ENCODE data around the gene INPP4A.

Gene INPP4A

DNA sequence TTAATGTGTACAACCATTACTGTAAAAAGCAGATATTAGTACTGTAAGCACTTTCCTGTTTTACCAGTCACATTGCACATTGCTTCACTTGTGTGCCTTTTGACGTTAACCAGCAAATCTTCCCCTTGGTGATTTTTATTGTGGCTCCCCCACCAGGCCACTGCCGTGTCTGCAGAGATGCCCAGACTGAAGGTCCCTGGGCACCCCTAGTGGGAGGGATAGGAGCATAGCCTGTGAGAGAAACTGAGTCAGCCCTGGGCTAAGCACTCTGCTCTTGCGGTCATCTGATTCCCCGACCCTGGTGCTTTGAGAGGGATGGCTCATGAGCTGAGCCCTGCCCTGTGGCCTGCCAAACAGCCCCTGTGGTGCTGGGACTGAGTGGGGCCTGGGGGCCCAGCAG lies 73.4 kb downstream of the INPP4A start:
- DNase-seq: no peak

- no peak for DNase-seq
Measured at GRCh38 chr2:98519156-98519555, 74.5 kb downstream of the INPP4A start.

DNA sequence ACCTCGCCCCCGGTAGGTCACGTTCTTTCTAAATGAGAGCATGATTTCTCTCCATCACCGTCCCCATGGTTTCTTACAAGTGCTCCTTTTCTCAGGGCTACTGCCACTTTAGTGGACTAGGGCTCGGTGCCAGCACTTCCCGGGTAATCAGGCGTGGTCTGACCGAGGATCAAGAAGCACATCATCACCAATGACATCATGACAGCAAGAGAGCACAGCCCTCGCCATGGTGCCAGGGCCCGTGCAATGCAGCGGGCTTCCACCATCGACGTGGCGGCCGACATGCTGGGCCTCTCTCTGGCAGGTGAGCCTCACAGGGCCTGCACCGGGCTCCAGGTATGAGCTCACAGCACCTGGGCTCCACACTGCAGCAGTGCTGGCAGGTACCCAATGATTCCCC lies 75.2 kb downstream of the INPP4A start:
- DNase-seq: no peak

- DNase-seq: no peak
Measured at GRCh38 chr2:98520806-98521205, 76.1 kb downstream of the INPP4A start.

GRCh38 chr2:98521266-98521665 lies 76.6 kb downstream of the INPP4A start:
- no peak for DNase-seq

GRCh38 chr2:98522854-98523253 lies 78.2 kb downstream of the INPP4A start:
- no peak for DNase-seq

DNA sequence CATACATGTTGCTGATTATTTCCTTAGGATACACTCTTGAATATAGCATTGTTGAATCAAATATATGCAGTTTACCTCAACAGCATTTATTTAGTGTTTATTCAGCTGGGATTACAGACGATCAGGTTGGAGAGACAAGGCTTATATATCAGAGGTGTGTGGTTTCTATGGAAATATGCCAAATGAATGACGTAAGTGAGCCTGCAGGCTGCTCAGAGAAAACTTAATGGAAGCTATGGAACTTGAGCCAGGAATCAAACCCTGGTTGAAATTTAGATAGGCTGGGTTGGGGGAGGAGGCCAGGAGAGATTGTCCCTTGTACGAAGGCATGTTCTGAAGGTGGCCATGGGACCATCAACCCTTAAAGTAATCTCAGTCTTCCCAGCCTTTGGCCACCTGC lies 79.5 kb downstream of the INPP4A start:
- no peak for DNase-seq

- DNase-seq: no peak
Measured at GRCh38 chr2:98528349-98528748, 83.7 kb downstream of the INPP4A start.

- no peak for DNase-seq
Measured at GRCh38 chr2:98530114-98530513, 85.5 kb downstream of the INPP4A start.

DNA sequence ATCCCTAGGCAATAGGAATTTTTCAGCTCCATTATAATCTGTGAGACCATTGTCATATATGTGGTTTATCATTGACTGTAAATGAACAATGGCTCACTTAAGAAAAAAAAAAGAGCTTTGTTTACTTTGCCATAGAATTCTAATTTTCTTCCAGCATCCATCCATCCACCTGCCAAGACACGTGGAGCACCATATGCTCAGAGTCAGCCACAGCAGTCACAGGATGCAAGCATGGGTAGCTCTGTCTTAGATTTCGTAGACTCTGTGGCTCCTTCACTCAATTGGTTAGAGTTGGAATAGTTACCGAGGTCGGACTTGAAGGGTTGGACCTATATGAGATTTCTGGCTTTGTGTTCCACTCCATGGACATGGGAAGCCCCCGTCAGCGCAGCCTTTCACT lies 88.1 kb downstream of the INPP4A start:
- peak; percentile 19 for DNase-seq

- DNase-seq: no peak
Measured at GRCh38 chr2:98533547-98533946, 88.9 kb downstream of the INPP4A start.

DNA sequence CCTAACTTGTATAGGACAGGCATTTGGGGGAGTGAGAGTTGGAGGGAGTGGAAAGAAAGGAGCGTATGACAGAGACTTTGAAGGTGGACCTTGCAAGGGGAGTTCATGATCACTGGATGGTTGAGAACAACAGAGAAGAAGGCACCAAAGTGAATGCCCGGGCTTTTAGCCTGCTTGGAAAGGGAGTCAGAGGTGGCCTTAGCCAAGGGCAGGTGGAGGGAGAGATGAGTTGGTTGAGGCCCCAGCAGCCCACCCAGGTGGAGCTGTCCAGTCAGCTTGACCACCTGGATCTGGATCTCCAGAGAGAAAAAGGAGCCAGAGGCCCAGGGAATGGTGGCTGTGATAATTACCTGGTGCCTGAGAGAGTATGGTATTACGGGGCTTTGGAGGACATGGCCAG lies 90.1 kb downstream of the INPP4A start:
- no peak for DNase-seq

DNA sequence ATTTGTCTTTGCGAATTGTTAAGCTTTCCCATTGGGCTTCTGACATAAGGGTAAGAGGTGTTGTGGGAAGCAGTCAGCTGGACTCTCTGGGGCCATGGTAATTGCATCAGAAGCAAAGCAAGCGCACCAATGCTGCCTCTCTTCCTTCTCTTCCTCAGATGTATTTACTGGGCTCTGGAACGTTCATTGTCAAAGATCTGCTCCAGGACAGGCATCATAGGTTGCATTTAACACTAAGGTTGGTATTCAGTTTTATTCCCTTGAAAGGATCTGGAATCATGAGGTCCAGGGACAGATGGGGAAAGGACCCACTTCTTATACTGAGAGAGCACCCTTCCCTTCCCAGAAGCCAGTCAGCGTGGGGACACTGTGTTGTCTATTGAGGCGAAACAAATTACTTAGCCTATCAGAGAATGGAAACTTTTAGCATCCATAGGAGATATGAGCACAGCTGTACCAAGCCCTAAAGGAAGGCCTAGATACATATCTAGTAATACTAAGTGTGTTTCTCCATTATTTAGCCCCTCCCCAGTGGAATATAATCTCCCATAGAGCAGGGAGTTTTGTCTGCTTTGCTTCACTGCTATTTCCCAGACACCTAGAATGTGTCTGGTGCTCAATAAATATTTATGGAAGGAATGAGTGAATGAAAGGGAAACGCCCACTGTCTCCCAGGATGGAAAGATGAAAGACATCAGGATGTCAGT lies 91.5 kb downstream of the INPP4A start:
- no peak for DNase-seq

DNA sequence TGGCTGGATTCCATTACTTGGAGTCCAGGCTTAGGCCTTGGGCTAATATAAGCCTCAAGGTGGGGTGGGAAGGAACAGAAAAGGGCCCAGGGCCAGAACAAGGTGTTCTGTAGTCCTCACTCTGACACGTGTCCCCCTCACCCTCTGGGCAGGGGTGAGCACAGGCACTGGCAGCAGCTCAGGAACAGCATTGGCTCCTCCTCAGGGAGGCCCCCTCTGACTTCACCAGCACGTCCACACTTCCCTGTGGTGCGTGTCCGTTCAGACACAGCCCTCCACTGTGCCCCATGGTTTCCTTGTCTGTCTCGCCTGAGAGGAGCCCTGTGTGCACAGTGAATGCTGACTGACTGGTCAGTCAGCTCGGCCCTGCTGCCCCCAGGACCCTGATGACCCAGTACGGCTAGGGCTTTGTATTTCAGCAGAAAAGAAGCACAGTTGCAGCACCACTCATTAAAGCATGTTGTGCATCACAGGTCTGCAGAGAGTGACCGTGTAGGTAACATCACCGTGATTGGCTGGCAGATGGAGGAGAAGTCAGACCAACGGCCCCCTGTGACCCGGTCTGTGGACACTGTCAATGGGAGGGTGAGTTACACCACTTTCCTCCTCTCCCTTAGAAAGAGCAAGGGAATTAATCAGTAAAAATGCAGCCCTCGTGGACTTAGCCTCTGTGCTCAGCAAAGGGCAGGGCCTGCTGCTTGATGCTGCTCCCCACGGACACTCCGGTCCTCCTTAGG lies 92.9 kb downstream of the INPP4A start:
- DNase-seq: no peak

DNA sequence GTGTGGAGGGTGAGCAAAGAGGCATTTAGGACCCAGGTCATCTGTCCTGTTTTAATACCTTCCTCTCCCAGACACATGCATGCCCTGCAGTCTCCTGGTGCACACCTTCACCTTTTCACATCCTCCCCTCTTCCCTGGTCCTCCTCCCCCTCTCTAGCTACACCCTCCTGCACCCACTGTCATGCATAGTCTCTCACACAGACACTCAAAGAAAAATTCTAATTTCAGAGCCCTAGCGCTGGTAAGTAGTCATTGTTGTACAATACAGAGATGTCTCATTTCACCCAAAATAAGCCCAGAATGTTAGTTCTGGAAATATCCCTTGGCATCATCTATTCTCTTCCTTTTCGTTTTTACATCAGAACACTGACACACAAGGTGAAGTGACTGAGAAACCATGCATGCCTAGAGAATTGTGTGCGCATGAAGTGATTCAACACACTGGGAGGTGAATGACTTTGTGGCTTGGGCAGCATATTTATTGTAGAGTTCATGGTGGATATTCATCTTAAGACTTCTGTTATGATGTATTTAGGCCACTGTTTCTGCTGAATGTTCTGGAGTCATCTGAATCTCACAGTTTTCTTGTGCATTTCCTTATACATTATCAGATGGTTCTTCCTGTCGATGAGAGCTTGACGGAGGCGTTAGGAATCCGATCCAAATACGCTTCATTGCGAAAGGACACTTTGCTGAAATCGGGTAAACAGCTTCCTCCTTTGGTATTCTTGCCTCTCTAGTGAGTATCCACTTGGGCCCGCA lies 93.8 kb downstream of the INPP4A start:
- DNase-seq: no peak

DNA sequence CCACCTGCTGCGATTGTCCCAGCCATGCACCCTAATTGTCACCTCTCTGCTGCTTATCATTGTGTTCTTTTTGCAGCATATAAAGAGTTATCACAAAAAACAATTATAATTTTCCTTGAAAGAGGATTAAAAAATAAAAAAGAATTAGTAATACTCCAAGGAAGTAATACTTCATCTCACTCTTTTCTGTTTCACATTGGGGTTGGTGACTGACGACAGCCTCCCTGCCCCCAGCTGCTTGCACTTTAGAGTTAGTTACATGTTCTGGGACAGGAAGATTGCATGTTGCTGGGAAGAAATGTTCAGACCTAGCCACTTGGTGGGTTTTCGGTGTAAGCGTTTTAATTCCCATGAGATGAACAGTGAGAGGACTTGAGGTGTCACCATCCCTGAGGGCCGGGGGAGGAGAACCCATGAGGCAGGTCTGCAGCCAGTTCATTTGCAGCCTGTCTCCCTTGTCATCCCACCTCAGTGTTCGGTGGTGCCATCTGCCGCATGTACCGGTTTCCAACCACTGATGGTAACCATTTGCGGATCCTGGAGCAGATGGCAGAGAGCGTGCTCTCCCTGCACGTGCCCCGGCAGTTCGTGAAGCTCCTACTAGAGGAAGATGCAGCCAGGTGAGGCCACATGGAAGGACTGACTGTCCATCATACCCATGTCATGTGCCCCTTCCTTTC lies 94.5 kb downstream of the INPP4A start:
- no peak for DNase-seq

- no peak for DNase-seq
Measured at GRCh38 chr2:98540536-98540935, 95.9 kb downstream of the INPP4A start.

GRCh38 chr2:98541489-98541888 lies 96.8 kb downstream of the INPP4A start:
- no peak for DNase-seq

DNA sequence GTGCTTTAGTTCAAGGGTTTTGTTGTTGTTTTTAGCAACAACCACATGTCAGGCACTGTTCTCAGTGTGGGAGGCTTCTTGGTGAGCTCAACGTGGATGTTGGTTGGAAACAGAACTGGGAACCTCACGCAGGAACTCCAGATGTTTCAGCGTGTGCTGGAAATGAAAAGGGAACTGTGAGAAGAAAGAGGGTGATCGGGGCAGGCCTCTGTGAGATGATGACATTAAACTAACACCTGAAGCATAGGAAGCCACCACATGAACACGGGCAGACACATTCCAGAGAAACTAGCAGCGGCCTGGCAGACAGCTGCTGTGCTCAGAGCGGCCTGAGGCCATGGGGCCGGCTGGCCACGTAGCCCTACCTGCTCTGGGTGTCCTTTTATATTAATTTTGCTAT lies 97.2 kb downstream of the INPP4A start:
- DNase-seq: no peak

- DNase-seq: no peak
Measured at GRCh38 chr2:98543214-98543613, 98.6 kb downstream of the INPP4A start.

DNA sequence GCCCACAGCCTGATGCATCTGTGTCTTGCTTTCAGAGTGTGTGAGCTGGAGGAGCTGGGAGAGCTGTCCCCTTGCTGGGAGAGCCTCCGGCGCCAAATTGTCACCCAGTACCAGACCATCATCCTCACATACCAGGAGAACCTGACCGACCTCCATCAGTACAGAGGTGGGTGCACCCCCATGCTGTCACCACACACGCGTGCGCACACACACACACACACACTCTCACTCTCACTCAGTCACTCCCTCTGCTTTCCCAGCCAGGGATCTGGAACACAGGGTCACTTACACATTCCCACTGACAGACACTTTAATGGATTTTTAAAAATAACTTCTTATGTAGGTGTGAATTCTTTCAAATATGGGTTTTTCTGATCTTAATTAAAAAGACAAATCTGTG lies 99.2 kb downstream of the INPP4A start:
- no peak for DNase-seq

DNA sequence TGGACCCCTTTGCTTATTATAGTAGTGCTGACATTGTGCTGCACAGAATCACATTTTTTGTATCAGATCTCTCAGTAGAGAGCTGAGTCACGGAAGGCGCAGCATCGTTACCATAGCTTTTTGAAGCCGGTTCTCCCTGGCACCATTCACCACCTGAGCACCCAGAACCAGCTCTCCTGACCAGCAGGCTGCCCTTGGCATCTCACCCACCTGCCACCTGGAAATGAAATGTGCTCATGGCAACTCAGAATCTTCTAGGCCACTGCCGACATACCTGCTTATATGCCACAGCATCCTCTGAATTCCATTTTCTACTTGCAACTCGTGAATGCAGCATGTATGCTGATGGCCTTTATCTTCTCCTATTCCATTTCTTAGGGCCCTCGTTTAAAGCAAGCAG lies 100.9 kb downstream of the INPP4A start:
- no peak for DNase-seq

DNA sequence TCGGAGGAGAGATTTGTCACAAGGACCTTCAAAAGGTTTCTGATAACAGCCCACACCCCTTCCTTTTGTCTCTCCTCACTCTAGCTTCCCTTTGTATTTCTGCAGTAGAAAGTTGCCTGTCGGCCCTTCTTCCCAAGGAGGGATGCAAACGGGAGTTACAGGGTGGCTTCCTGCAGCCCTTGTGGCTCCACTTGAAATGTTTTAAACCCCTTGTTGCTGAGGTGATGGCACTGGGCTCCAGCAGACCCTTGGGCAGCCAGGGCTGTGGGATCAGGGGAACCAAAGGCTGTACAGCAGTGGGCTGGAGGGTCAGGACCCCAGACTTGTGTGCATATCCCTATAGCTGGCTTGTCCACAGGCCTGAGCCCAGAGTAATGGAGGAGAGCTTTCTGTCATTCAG lies 101.5 kb downstream of the INPP4A start:
- no peak for DNase-seq

Measured in DMS153 (cell line).